GM12878 (cell line): ENCODE measurements around the gene PRDM1. TPM values are rescaled to one million over a fixed set of nuclear protein-coding genes. Genes with fewer than 3 reads are reported as not detected.

Experiments
- ATF7 ChIP-seq: fragments of 450-650 bp; IDR thresholded peaks from 2 replicates; pipeline ENCODE4 v1.6.1; 2016; ENCODE audit warnings: low read depth, mild to moderate bottlenecking
- BCLAF1 ChIP-seq: fragments of 450-650 bp; IDR thresholded peaks from 2 replicates; pipeline ENCODE4 v1.6.1; 2017; ENCODE audit warnings: antibody characterized with exemption, mild to moderate bottlenecking, moderate library complexity
- CTCF ChIP-seq, 3 experiments: IDR thresholded peaks in 2 of 3; conservative IDR thresholded peaks in 1 of 3; 2 replicates each; pipeline ENCODE4 v1.5.1; 2011; ENCODE audit warnings: low read depth in 3 of 3, low read length in 3 of 3, mild to moderate bottlenecking in 3 of 3, control low read depth in 2 of 3, moderate library complexity in 2 of 3, inconsistent platforms in 1 of 3, mixed read lengths in 1 of 3; ENCODE audit not compliant: control insufficient read depth in 2 of 3, insufficient read depth in 1 of 3; ENCODE audit errors: extremely low read depth in 1 of 3
- E2F4 ChIP-seq: IDR thresholded peaks from 2 replicates; pipeline ENCODE4 v1.6.1; 2012; ENCODE audit warnings: low read depth, low read length, improper control_type of control experiment
- HCFC1 ChIP-seq: fragments of 150-350 bp; IDR thresholded peaks from 2 replicates; pipeline ENCODE4 v1.6.1; 2014; ENCODE audit warnings: low read length
- MEF2A ChIP-seq: IDR thresholded peaks from 2 replicates; pipeline ENCODE4 v1.6.1; 2011; ENCODE audit warnings: low read depth, mild to moderate bottlenecking, low read length, moderate library complexity; ENCODE audit not compliant: insufficient read depth
- NBN ChIP-seq: fragments of 450-650 bp; IDR thresholded peaks from 2 replicates; pipeline ENCODE4 v1.6.1; 2016
- NRF1 ChIP-seq: conservative IDR thresholded peaks from 2 replicates; pipeline ENCODE4 v1.6.1; 2011; ENCODE audit warnings: mild to moderate bottlenecking, low read depth, low read length, improper control_type of control experiment
- RAD51 ChIP-seq: fragments of 450-650 bp; IDR thresholded peaks from 2 replicates; pipeline ENCODE4 v1.6.1; 2016; ENCODE audit warnings: moderate library complexity, mild to moderate bottlenecking, inconsistent platforms
- RELB ChIP-seq: fragments of 450-650 bp; IDR thresholded peaks from 2 replicates; pipeline ENCODE4 v1.6.1; 2017; ENCODE audit warnings: low read depth, mild to moderate bottlenecking, moderate library complexity
- SKIL ChIP-seq: fragments of 450-650 bp; IDR thresholded peaks from 2 replicates; pipeline ENCODE4 v1.6.1; 2017; ENCODE audit warnings: mild to moderate bottlenecking, low read depth, inconsistent platforms; ENCODE audit not compliant: poor library complexity, severe bottlenecking
- SREBF2 ChIP-seq: IDR thresholded peaks from 2 replicates; pipeline ENCODE4 v1.6.1; 2012; ENCODE audit warnings: mild to moderate bottlenecking, low read length
- ZBTB33 ChIP-seq: fragments of 450-650 bp; IDR thresholded peaks from 2 replicates; pipeline ENCODE4 v1.6.1; 2017; ENCODE audit warnings: mild to moderate bottlenecking
- ZBTB4 ChIP-seq: fragments of 450-650 bp; formaldehyde crosslinking; IDR thresholded peaks from 2 replicates; pipeline ENCODE4 v1.4.0; 2022; ENCODE audit warnings: mild to moderate bottlenecking, moderate library complexity
- polyA plus RNA-seq, 11 experiments: library from polyadenylated mRNA; depleted of rRNA in 4 of 11; unstranded in 6 of 11; stranded (reverse) in 5 of 11; fragments of >200 nt; fragmentation: Nextera tagmentation in 4 of 11; fragmentation: Illumina TruSeq in 1 of 11; extraction: Ambion mirVana in 4 of 11; extraction: Trizol in 1 of 11; gene quantifications; 1 replicate in 1 of 11; 2 replicates in 10 of 11; pipeline versions ENCODE4 v1.2.1 to v1.2.3, GENCODE V29; 2011 to 2016; ENCODE audit warnings: inconsistent platforms in 2 of 11, missing spikeins in 2 of 11, low read depth in 1 of 11
- total RNA-seq, 4 experiments: library from RNA; depleted of rRNA in 3 of 4; stranded (reverse); fragments of >200 nt in 3 of 4; fragmentation: Illumina TruSeq in 1 of 4; extraction: Trizol in 1 of 4; gene quantifications; 2 replicates each; pipeline versions ENCODE4 v1.2.1 to v1.2.3, GENCODE V29; 2013 to 2021

Gene PRDM1
- total and polyA plus RNA-seq, 10 of the 15 experiments (the other 5 are each of a cell fraction or from before 2014, with no cell fraction given): 1.9 to 15.8 (median 4.1) TPM

GRCh38 chr6:106145741-106146227 lies 59.6 kb downstream of the PRDM1 start (continued):
- no peak for TF ChIP-seq BCLAF1
- no peak for TF ChIP-seq SREBF2
- TF ChIP-seq ATF7: 0 out of 2 replicates have a peak, but pooled peaks have one; percentile 14
- no peak for TF ChIP-seq CTCF (IDR thresholded peaks at IDR 0.05 in 2 of 3, conservative IDR thresholded peaks at IDR 0.05 in 1 of 3; ENCODE audit: control insufficient read depth in 2 of 3, extremely low read depth in 1 of 3, insufficient read depth in 1 of 3, low read depth in 3 of 3, low read length in 3 of 3)
- TF ChIP-seq NBN: 0 out of 2 replicates have a peak, but pooled peaks have one; percentile 34
- no peak for TF ChIP-seq RAD51
- TF ChIP-seq E2F4: no peak
- TF ChIP-seq HCFC1: no peak
- TF ChIP-seq MEF2A: no peak
- TF ChIP-seq ZBTB33: no peak
- TF ChIP-seq SKIL: no peak
- no peak for TF ChIP-seq ZBTB4 (CRISPR knock-in tag)
- TF ChIP-seq RELB: 0 out of 2 replicates have a peak, but pooled peaks have one; percentile 38
- no peak for TF ChIP-seq NRF1
